HS-5 (cell line): ENCODE results near the gene SAMD1.
"Not testable (repeated sequence)": the region's sequence is repeated elsewhere in the genome, so short reads cannot be mapped to it uniquely, and the experiment has no call there.

Experiments
- DNase-seq: peaks from one replicate; pipeline ENCODE4 v3.0.0-alpha.2; 2012; ENCODE audit warnings: low read depth

The SAMD1 gene

DNA sequence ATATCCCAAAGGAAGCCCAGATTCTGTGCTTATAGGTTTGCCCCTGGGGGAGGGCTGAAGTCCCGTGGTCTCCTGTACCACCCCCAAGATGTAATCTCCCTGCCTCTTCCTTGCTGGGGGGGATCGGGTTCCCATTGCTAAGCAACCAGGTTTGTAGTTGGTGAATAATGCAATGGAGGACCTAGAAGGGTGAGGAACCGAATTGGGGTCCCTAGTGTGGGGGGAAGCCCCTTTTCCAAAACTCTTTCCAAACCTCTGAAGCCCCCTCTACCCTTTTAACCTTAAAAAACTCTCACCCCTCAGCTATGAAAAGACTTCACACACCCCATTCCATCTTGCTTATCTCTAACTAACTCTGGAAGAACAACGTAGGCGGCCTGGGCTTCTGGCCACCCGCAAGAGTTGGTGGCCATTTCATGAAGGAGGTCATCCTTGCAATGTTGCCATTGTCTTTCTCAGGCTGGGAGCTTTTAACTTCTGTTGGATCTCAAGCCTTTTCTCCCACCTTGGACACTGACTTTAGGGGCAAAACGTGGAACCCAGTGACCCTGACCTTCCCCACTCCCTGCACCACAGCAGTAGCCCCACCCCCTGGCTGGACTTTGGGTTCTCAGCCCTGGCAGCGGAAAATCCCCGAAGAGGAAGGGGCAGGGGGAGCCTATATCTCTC, 29.3 kb downstream of the SAMD1 start:
- DNase-seq = no peak

DNA sequence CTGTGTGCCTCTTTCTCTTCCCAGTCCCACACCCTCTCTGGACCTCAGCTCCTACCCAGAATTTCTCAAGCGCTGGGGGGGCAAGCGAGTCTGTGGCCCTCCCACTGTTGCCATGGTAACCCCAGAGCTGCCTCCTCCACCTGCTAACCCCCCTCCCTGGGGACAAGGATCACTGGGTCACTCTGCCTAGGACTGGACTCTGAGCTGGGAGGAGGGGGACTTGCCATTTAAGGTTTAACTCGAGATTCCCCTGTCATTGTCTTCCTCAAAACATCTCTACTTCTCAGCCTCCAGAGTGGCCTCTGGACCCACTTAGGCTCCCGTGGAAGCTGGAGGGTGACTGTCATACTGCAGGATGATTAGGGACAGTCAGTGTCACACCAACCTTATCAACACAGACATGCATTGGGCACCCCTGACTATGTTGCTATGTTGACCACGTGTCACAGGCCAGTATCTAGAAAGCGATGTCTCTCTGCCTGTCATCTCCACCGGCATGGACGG, 30.8 kb downstream of the SAMD1 start:
- DNase-seq = no peak

DNA sequence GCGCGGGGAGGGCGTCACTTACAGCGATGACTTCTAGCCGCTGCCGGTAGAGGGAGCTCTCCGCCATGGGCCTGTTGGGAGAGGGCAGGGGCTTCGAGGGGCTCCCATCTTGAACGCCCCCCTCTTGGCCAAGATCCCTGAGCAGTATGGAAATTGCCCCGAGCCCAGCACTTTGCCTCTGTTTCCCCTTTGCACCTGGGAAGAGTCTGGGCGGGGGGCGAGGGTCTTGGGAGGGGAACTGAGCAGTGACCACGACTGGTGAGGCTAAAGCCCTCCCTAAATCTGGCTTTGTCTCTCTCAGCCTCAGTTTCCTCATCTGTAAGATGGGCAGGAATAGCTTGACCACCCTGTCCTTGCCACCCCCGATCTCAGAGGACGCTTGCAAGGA, 31.5 kb downstream of the SAMD1 start:
- no peak for DNase-seq

DNA sequence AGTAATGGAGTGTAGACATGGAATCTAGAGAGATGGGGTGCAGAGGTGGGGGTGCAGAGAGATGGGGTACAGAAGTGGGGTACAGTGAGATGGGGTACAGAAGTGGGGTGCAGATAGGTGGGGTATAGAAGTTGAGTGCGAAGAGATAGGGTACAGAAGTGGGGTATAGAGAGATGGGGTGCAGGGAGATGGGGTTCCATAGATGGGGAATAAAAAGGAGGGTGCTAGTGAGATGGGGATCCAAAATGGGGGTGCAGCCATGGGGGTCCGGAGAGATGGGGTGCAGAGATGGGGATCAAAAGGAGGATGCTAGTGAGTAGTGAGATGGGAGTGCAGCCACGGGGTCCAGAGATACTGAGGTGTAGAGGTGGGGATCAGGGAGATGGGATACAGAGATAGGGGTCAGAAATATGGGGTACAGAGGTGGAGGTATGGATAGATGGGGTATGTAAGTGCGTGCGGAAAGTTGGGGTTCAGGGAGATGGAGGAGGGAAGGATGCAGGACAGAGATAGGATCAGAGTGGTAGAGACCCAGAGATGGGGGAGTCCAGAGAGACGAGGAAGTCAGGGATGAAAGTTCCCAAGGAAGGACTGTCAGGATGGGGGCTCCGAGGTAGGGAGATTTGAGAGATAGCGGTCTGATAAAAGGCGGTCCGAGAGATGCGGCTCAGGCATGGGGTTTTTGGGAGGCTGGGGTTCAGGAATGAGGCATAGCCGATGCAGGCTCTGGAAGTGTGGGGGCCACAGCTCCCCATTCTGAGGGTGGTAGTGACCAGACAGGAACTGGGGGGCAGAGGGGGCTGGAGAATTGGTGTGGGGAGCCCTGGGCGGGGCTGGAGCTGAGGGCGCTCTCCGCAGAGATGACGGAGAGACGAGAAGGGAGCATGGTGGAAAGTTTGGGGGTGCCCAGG, 32.1 kb downstream of the SAMD1 start:
- DNase-seq = no peak

DNA sequence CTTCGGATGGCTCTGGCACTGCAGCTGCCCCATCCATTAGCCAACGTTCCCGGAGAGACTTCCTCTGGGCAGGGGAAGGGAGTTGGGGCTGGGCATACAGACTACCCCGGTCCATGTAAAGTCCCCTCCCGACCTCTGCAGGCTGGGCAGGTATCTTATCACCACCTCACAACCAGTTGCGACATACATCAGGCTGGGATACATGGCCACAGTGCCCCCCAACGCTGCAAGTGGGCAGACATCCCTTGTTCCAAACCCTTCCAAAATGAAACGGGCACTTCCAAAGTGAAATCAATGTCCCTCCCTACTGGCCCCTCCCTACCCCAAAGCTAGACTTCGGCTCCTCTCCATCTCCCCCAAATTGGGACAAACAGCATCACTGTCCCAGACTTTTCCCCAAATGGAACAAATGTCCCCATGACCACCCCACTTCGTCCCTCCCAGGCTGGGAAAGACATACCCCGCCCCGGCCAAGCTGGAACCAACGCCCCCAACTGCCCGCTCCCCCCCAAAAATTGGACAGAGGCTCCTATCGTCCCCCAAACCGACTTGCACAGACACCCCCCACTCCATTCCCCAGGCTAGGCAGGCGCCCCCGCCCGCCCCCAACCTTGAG, 33.7 kb downstream of the SAMD1 start:
- DNase-seq = no peak

DNA sequence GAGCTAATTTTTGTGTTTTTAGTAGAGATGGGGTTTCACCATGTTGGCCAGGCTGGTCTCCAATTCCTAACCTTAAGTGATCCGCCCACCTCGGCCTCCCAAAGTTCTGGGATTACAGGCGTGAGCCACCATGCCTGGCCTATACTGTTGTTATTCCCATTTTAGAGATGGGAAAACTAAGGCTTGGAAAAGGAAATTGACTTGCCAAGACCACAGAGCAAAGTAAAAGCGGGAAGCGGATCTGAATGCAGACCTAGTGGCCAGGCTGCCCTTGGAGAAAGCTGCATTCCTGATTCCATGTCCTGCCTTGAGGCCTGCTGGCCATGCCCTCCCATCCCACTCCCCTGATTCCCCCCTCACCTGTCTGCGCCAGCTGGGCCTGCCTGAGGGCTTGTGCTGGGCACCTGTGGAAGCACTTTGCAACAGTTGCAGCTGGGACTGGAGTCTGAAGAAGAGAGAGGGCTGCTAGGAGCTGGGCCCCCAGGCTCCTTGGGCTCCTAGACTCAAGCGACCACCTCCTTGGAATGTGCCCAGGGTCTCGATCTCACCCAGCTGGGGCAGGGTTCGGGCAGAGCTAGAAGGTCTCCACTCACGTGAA, 34.4 kb downstream of the SAMD1 start:
- no peak for DNase-seq

DNA sequence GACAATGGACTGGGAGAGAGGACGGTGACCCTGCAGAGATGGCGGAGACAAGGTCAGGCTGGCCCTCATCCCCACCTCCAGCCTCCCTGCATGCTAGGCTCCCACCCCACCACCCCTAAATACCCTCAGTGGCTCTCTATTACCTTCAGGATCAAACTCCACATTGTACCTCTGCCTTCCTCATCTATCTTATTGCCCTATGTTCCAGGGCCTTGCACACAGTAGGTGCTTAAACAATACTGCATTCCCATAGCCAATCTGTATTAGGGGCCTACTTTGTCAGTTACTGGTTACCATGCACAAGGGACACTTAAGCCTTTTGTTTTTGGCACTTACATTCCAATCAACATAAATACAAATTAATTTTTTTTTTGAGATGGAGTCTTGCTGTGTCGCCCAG, 35.2 kb downstream of the SAMD1 start:
- DNase-seq = no peak

DNA sequence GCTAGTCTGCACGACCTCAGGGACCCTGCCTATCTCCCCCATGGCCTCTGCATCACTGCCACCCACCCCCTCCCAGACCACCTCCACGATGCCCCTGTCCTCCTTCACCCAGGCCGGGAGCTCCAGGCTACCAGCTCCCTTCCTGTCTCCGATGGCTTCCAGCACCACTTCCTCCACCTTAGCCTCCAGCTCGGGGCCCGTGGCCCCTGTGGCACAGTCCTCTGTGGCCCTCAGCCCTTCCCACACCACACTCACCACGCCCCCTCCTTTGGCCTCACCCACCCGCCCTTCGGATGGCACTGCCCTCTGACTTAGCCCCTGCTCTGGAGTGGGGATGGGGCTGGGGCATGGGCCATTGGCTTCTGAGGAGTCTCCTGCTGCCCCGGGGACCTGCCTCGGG, 35.8 kb downstream of the SAMD1 start:
- no peak for DNase-seq

DNA sequence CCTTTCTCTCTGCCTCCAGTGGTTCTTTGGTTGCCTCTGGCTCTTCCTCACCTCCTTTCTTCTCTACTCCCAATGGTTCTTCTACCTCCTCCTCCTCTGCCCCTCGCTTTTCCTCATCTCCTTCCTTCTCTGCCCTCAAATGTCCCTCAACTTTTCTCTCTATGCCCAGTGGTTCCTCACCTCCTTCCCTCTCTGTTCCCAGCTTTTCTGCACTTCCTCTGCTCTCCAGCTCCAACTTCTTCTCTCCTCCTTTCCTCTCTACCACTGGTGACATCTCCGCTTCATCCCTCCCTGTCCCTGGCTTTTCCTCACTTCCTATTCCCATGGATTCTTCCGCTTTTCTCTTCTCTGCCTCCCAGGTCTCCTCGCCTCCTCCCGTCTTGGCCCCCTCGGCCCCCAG, 36.5 kb downstream of the SAMD1 start:
- DNase-seq = no peak

DNA sequence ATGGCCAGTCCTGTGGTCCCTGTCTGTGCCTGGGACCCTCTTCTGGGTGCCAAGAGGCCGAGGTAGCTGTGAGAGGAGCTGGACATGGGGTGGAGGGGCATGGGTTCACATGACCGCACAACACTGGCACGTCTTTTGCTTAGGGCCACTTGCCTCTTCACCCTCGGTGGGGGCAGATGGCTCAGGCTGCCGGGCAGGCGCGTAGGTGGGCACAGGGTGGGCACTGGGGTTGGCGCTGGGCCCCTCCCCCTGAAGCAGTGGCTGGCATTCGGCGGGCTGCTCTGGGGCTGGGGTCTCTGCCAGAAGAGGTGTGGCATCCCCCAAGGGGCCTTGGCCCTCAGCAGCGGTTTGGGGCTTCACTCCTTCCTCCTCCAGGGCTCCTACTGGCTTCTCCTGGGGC, 37.1 kb downstream of the SAMD1 start:
- no peak for DNase-seq

DNA sequence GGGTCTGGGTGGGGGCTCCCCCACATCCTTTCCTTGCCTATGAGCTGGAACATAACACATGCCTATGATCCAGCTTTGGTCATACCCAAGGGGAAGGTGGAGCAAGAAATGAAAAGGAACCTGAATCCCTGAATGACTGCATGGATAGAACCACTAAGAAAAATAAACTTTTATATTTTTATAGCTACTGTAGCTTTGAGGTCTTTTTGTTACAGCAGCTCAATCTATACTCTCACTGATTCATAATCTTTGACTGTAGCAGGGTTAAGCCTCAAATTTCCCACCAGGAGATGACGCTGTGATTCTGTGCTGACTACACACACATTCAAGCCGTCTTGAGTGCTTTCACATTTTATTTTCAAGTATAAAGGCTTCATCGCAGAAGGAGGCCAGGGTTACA, 37.5 kb downstream of the SAMD1 start:
- no peak for DNase-seq

DNA sequence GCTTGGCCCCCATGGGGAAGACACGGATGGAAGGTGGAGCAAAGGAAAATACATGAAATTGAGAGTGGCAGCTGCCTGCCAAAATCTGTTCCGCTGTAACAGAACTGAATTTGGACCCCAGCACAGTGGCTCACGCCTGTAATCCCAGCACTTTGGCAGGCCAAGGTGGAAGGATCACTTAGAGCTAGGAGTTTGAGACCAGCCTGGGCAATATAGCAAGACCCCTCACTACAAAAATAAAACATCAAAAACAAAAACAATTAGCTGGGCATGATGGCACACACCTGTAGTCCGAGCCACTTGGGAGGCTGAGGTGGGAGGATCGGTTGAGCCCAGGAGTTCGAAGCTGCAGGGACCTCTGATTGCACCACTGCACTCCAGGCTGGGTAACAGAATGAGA, 38.1 kb downstream of the SAMD1 start:
- no peak for DNase-seq

DNA sequence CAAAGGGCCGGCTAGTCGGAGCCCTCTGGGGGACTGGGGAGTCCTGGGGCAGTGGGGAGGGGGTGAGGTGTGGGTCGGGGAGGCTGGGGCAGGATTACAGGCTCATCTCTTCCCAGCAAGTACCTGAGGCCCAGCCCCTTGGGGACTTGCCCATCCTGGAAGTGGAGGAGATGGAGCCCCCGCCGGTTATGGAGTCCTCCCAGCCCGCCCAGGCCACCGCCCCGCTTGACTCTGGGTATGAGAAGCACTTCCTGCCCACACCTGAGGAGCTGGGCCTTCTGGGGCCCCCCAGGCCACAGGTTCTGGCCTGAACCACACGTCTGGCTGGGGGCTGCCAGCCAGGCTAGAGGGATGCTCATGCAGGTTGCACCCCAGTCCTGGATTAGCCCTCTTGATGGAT, 38.6 kb downstream of the SAMD1 start:
- DNase-seq = no peak

DNA sequence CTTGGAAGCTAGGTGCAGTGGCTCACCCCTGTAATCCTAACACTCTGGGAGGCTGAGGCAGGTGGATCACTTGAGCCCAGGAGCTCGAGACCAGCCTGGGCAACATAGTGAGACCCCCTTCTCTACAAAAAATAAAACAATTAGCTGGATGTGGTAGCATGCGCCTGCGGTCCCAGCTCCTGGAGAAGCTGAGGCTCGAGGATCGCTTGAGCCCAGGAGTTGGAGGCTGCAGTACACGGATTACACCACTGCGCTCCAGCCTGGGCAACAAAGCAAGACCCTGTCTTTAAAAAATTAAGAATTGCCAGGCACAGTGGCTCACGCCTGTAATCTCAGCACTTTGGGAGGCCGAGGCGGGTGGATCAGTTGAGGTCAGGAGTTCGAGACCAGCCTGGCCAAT, 39.6 kb downstream of the SAMD1 start:
- not testable (repeated sequence) for DNase-seq

DNA sequence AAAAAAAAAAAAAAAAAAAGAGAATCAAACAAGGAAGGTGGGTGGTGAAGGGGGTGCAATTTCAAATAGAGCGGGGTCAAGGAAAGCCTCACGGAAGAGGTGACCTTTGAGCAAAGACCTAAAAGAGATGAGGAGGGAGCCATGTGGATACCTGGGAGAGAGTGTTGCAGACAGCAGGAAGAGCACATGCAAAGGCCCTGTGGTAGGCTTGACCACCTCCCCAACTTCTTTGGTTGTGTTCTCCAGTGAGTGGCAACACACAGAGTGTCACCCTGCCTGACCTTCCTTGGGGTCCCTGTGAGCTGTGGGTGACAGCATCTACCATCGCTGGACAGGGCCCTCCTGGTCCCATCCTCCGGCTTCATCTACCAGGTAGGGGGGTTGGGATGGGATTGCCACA, 40.0 kb downstream of the SAMD1 start:
- DNase-seq = no peak

DNA sequence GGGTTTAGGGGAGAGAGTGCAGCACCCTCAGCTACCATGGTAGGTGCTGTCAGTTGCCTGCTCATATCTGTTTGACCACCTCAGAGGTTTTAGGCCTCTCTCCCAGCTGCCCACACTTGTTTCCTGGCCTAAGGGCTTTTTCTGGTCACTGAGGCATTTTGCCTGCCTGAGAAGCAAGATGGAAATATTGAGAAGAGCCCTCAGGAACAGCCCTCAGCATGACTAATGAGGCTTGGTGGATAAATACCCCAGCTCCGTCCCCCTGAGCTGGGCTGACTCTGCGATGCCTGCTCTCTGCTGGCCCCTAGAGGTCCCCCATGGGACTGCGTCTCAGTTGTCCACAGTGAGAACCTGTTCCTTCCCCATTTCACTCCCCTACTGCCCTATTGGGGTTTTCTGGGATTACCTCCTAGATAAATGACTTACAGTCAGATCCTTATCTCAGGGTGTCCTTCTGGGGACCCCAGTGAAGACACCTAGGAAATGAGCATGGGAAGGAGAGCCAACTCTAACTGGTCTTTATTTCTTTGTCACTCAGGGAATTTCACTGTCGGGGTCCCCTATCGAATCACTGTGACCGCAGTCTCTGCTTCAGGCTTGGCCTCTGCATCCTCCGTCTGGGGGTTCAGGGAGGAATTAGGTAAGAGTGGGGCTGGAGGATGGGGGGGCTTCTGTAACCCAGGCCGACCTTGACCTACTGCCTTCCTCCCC, 42.0 kb downstream of the SAMD1 start:
- DNase-seq = no peak

DNA sequence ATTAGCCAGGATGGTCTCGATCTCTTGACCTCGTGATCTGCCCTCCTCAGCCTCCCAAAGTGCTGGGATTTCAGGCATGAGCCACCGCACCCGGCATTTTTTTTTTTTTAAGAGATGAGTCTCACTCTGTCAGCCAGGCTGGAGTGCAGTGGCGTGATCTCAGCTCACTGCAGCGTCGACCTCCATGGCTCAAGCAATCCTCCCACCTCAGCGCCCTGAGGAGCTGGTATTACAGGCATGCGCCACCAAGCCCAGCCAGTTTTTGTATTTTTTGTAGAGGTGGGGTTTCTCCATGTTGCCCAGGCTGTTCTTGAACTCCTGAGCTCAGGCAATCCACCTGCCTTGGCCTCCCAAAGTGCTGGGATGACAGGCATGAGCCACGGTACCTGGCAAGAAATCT, 42.7 kb downstream of the SAMD1 start:
- not testable (repeated sequence) for DNase-seq

DNA sequence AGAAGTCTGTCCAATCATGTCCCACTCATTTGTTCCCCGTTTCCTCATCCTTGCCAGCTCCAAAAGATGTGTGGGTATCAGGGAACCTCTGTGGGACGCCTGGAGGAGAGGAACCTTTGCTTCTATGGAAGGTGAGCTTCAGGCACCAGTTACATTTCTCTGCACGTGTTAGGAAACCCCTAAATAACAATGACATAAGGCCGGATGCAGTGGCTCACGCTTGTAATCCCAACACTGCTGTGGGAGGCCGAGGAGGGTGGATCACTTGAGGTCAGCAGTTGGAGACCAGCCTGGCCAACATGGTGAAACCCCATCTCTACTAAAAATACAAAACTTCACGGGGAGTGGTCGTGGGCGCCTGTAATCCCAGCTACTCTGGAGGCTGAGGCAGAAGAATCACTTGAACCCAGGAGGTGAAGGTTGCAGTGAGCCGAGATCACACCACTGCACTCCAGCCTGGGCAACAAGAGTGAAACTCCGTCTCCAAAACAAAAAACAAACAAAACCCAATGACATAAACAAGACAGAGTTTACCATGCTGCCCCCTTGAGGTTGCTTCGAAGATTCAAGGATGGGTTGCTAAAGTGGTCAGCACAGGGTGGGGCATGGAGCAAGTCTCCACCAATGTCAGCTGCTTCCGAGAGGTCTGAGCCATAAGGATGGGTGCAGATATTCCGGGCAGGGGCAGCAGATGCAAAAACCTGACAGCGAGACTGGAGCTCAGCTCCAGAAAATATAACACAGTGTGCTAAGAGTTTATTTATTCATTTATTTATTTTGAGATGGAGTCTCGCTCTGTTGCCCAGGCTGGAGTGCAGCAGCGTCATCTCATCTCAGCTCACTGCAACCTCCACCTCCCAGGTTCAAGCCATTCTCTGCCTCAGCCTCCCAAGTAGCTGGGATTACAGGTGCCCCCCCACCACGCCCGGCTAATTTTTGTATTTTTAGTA, 47.6 kb downstream of the SAMD1 start:
- DNase-seq = not testable (repeated sequence)

DNA sequence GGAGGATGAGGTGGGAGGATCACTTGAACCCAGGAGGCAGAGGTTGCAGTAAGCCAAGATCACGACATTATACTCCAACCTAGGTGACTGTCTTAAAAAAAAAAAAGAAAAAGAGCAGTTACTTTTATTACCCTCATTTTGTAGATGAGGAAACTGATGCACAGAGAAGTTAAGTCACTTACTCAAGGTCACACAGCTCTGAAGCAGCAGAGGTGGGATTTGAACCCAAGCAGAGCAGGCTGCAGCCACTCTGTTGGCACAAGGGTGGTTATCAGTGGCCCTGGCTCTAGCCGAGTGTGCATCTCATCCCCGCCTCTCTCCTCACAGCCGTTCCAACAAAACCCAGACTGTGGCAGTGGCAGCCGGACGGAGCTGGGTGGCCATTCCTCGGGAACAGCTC, 51.4 kb downstream of the SAMD1 start:
- no peak for DNase-seq
